ENCODE data around the gene EPN2.
"Not testable (repeated sequence)": the region's sequence is repeated elsewhere in the genome, so short reads cannot be mapped to it uniquely, and the experiment has no call there.

Gene EPN2

GRCh38 chr17:19237139-19237388 is at the start of gene EPN2:
EPN2 (plus strand) TSS chr17:19237366; CDS start chr17:19283120, 45,754 bp downstream.
- FAIRE-seq: not testable (repeated sequence)

DNA sequence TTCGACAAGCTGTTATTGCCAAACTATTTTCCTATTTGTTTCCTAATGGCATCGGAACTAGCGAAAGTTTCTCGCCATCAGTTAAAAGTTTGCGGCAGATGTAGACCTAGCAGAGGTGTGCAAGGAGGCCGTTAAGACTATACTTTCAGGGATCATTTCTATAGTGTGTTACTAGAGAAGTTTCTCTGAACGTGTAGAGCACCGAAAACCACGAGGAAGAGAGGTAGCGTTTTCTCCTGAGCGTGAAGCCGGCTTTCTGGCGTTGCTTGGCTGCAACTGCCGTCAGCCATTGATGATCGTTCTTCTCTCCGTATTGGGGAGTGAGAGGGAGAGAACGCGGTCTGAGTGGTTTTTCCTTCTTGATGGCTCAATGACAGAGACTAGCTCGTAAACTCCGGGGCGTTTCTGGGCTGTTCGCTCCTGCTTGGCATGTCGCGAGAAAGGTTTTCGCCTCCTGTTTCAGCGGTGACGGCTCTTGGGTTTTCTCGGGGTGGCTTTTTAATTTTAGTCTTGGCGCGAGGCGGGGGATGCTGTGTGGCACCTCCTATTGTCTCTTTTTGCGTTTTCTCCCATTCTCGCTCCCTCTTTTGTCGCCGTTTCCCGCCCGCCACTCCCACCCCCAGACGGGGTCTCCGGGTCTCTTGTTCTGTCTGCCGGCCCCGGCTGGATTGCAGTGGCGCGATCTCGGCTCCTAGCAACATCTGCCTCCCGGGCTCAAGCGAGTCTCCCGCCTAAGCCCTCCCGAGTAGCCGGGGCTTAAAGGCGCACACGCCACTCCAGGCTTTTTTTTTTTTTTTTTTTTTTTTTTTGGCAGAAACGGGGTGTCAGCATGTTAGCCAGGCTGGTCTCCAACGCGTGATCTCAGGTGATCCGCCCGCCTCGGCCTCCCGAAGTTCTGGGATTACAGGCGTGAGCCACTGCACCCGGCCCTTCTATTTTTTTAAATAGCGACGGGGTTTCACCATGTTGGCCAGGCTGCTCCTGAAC is 49.0 kb upstream of the EPN2 start:
- not testable (repeated sequence) for FAIRE-seq

DNA sequence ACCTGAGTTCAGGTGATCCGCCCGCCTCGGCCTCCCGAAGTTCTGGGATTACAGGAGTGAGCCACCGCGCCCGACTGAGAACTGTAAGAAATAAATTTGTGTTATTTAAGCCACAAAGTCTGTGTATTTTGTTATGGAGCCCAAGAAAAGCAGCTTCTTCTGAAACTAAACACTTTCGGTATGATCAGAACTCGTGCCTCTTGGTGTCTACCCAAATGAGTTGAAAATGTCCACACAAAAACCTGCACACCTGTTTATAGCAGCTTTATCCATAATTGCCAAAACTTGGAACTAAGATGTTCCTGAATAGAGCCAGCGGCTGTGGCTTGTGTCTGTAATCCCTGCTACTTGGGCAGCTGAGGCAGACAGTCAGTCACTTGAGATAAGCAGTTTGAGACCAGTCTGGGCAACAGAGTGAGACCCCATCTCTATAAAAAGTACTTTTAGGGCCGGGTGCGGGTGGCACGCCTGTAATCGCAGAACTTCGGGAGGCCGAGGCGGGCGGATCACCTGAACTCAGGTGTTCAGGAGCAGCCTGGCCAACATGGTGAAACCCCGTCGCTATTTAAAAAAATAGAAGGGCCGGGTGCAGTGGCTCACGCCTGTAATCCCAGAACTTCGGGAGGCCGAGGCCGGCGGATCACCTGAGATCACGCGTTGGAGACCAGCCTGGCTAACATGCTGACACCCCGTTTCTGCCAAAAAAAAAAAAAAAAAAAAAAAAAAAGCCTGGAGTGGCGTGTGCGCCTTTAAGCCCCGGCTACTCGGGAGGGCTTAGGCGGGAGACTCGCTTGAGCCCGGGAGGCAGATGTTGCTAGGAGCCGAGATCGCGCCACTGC is 48.1 kb upstream of the EPN2 start:
- not testable (repeated sequence) for FAIRE-seq

DNA sequence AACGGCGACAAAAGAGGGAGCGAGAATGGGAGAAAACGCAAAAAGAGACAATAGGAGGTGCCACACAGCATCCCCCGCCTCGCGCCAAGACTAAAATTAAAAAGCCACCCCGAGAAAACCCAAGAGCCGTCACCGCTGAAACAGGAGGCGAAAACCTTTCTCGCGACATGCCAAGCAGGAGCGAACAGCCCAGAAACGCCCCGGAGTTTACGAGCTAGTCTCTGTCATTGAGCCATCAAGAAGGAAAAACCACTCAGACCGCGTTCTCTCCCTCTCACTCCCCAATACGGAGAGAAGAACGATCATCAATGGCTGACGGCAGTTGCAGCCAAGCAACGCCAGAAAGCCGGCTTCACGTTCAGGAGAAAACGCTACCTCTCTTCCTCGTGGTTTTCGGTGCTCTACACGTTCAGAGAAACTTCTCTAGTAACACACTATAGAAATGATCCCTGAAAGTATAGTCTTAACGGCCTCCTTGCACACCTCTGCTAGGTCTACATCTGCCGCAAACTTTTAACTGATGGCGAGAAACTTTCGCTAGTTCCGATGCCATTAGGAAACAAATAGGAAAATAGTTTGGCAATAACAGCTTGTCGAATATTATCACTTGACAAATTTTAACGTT is 47.3 kb upstream of the EPN2 start:
- not testable (repeated sequence) for FAIRE-seq

DNA sequence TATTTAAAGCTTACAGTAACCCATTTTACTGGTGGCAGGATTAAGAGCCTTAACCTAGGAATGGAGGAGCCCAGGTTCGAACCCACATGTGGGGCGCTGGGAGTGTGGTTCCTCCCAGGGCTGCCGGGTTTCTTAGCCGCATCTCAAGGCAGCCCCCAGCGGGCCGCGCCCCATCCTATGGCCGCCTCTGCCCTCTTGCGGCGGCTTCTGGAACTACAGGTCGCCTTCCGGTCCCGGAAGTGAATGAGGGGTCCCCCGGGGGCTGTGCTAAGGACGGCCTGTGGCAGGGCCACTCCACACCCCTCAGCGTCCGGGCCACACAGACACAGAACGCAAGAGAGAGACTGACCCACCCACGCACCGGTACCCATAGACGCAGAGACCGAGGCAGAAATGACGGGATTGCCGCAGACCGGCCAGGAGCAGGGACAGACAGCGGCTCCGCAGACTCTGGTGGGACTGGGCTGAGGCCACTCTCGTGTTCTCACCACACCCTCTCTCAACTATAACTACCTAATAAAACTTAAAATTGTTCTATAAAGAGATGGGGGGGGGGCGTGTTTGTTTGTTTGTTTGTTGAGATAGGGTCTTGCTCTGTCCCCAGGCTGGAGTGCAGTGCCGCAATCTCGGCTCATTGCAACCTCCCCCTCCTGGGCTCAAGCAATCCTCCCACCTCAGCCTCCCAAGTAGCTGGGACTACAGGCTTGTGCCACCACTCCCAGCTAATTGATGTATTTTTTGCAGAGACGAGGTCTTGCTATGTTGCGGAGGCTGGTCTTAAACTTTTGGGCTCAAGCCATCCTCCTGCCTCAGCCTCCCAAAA is 40.6 kb upstream of the EPN2 start:
- FAIRE-seq: not testable (repeated sequence)

DNA sequence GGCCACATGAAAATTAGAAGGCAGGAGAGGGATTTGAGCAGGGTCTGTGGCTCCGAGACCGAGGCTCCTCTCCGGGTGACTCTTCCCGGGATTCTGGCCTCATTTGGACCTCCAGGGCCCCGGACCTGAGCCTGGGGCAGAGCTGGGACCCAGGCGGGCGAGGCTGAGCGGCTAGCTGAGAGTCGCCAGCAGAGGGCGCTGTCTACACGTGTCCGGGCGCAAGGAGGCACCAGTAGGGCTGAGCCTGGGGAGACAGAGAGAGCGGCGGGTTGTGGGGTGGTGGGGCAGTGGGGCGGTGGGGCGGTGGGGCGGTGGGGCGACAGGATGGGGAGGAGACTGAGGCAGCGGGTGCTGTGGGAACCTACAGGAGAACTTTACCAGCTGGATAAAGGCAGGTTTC is 34.7 kb upstream of the EPN2 start:
- not testable (repeated sequence) for FAIRE-seq

DNA sequence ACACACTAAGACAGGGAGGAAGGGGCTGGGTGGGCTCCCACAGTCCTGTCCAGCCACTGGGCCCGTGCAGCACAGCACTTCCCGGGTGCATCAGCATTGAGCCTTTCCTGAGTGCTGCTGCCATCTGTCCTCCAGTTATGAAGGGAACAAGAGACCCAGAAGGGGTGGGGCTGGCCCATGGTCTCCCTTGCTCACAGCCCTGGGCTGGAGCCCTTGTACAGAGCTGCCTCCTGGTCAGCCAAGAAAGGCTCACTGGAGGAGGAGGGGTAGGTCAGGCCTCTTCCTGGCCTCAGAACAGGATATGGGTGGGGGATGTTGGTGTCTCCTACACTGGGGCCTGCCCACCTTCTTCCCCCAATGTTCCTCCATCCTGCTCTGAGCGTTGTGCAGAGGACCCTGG is 33.7 kb upstream of the EPN2 start:
- FAIRE-seq: not testable (repeated sequence)

GRCh38 chr17:19215074-19215860 is 21.9 kb upstream of the EPN2 start:
- not testable (repeated sequence) for FAIRE-seq

DNA sequence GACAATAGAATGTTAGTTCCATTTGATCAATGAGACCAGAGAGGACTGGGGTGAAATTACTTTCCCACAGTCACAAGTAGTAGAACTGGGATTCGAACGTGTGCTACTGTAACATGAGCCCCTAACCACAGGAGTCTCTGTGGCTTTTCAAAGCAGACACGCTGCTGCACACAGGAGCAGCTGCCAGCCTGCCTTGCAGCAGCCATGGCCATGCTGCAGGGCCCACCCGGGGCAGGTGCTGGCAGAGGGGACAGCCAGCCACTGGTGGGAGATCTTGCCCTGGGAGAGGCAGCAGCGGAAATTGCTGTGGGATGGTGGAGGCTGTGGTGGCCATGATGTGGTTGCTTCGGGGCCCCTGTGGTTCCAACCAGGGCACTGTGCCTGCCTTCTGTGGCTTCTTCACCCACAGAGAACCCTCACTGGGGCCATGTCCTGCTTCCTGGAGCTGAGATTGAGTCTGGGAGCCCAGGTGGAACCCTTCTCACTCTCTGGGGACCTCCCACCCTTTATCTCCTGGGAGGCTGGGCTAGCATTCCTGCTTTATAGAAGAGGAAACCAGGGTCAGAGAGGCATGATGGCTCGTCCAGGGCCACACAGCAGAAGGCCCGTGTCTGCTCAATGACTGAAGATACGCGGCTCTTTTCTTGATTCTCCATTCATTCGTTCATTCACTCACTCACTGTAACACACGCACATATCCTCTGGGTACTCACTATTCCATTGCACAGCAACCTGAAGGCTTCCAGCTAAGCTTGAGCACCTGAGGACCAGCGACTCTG is 20.8 kb upstream of the EPN2 start:
- FAIRE-seq: not testable (repeated sequence)

DNA sequence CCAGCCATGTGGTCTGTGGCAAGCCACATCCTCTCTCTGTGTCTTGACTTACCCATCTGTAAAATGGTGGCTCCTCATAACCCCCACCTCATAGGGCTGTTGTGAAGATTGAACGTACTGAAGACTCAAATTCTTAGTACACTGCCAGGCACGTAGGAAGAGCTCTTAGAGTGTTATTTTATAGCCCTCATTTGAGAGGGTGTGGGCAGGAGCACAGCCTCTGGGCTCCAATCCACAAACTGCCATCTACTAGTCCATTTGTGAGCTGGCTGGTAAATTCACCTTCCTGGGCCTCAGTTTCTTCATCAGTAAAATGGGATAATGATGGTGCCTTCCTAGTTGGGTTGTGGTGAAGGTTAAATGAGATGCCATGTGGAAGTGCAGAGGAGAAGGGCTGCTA is 18.3 kb upstream of the EPN2 start:
- FAIRE-seq: not testable (repeated sequence)

DNA sequence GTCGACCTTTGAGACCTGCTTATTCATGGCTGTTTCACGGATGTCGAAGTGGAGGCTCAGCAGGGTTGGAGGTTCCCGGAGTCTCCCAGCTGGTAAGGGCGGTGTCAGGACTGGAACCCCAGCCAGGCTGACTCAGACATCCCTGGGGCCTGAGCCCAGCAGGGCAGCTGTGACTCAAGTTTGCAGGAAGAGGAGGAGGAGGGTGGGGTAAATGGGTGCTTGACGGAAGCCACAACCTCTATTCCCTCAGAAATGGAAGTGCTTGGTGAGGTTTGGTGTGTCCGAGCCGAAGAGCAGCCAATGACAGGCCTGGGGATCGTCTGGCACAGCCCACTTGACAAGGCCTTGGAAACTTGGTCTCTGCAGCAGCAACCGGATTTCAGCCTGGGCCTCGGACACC is 17.8 kb upstream of the EPN2 start:
- not testable (repeated sequence) for FAIRE-seq

DNA sequence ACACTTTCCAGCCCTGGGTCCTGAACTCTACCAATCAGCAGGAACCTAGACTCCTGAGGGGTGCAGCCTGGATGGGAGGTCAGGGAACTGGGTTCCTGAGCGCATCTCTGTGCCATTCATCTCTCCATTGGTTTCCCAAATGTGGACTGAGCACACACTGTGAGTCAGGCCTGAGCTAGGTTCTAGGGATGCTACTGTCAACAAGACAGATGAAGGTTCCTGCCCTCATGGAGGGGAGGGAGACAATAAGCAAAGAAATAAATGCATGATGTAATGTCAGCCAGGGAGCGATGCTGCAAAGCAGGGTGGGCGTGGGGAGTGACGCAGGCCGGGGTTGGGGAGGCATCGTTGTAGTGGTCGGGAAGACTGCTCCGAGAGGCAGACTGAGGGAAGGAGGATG is 17.0 kb upstream of the EPN2 start:
- not testable (repeated sequence) for FAIRE-seq

DNA sequence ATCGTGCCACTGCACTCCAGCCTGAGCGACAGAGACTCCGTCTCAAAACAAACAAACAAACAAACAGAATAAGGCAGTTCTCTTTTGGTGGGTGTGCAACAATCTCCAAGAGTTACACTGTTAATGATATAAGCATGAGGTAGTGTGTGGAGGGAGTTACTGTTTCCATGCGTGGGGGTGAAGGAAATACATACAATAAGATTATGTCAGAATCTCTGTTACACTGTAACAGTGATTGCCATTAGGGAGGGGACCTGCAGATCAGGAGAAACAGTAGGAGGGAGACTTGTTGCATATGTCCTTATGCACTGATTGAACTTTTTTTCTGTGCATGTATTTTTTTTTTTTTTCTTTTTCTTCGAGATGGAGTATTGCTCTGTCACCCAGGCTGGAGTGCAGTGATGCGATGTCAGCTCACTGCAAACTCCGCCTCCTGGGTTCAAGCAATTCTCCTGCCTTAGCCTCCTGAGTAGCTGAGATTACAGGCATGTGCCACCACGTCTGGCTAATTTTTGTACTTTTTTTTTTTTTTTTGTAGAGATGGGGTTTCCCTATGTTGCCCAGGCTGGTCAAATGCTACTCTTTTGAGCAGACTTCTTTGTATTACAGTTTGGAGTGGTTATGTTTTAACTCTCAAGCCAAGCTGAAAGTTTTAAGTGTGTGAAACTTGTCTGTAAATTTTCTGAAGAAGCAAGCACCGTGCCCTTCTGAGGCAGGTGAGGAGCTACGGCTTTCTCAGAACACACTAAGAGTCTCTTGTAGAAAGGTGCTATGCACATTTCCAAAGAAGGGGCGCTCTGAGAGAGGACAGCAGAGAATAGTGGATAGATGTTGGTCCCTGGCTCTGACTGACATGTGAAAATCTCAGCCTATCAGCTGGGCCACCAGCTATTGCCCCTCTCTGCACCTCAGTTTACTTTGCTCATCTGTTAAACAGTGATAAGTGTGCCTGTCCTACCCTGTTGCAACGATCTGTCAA is 10.3 kb upstream of the EPN2 start:
- not testable (repeated sequence) for FAIRE-seq

- FAIRE-seq: not testable (repeated sequence)
Measured at GRCh38 chr17:19234676-19235075, 2.5 kb upstream of the EPN2 start.

DNA sequence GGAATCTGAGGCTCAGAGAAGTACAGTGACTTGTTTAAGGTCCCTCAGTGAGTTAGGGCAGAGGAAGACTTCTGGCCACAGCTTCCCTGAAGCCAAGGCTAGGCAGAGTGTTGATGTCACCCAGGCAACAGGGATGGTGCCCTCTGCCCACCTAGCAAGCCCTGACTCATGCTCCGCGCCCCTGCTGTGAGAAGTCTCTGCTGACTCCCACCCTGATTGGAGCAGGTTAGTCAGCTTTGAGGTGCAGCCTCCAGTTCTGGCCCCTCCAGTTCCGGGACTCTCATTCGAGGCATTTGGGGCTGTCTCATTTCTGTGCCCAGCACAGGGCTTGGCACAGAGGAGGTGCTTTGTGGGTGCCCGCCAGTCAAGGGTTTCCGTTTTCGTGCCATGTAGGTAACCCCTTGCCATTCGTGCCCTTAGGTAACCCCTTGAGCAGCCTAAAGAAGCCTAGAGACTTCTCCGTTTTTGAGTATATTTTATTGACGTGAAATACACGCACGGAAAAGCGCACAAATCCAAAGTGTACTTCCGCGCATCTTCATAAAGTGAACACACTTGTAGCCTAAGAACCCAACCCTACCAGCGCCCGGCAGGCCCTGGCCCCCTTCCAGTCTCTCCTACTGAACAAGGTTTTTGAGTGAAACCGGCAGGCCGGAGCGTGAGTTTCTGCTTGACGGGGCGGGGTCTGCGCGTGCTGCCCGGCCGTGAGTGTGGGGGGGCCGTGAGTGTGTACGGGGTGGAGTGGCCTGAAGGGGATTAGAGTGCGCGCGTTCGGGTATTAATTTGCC is 621 bp upstream of the EPN2 start:
- not testable (repeated sequence) for FAIRE-seq

- FAIRE-seq: no peak
Measured at GRCh38 chr17:19237389-19238166, 412 bp downstream of the EPN2 start.

GRCh38 chr17:19238167-19238505 is 970 bp downstream of the EPN2 start:
- FAIRE-seq: no peak

GRCh38 chr17:19239544-19239943 is 2.4 kb downstream of the EPN2 start:
- no peak for FAIRE-seq
